ENCODE results near the gene NOP56.
A peak's percentile ranks its signal among the peaks of the same experiment; 100 is the strongest.
"Not testable (repeated sequence)": the region's sequence is repeated elsewhere in the genome, so short reads cannot be mapped to it uniquely, and the experiment has no call there.

The NOP56 gene

GRCh38 chr20:2663364-2663886, 11.0 kb downstream of the NOP56 start:
- Histone ChIP-seq H3K4me3 (ENCODE audit: low read depth, low read length) (peak overlapping the region; percentile 97), H3K36me3 (ENCODE audit: control insufficient read depth, insufficient read depth, low read length) (peaks cover 28% of the 10 kb centered on the region), H3K9ac (ENCODE audit: low read depth, low read length) (peak overlapping the region; percentile 91), H3K4me1 (ENCODE audit: control insufficient read depth, insufficient read depth, low read length) (peaks cover 3% of the 10 kb centered on the region), H3K9me3 (ENCODE audit: control insufficient read depth, insufficient read depth, low read length) (no peaks in the 10 kb centered on the region), H3K27me3 (ENCODE audit: control insufficient read depth, insufficient read depth, low read length) (peaks cover 8% of the 10 kb centered on the region)

- Histone ChIP-seq H3K9ac (ENCODE audit: low read depth, low read length) (peak within 1 kb of the TSS; percentile 91), H3K4me1 (ENCODE audit: control insufficient read depth, insufficient read depth, low read length) (peaks cover 3% of the 10 kb centered on the region), H3K27me3 (ENCODE audit: control insufficient read depth, insufficient read depth, low read length) (peaks cover 13% of the 10 kb centered on the region), H3K36me3 (ENCODE audit: control insufficient read depth, insufficient read depth, low read length) (peaks cover 21% of the 10 kb centered on the region), H3K9me3 (ENCODE audit: control insufficient read depth, insufficient read depth, low read length) (no peaks in the 10 kb centered on the region), H3K4me3 (ENCODE audit: low read depth, low read length) (peak within 1 kb of the TSS; percentile 97)
Observed at GRCh38 chr20:2663887-2664719, 11.7 kb downstream of the NOP56 start, which contains the start of gene IDH3B. TSS of gene IDH3B (minus strand) at chr20:2664216. CDS start at chr20:2664188, 28 bp downstream.

GRCh38 chr20:2671977-2672376, 19.5 kb downstream of the NOP56 start:
- Histone ChIP-seq H3K4me1 (ENCODE audit: control insufficient read depth, insufficient read depth, low read length) (no peaks in the 10 kb centered on the region), H3K27me3 (ENCODE audit: control insufficient read depth, insufficient read depth, low read length) (peaks cover 9% of the 10 kb centered on the region), H3K9me3 (ENCODE audit: control insufficient read depth, insufficient read depth, low read length) (no peaks in the 10 kb centered on the region), H3K9ac (ENCODE audit: low read depth, low read length) (no peak overlapping the region), H3K4me3 (ENCODE audit: low read depth, low read length) (no peak overlapping the region), H3K36me3 (ENCODE audit: control insufficient read depth, insufficient read depth, low read length) (no peaks in the 10 kb centered on the region)

- H3K4me3 ChIP-seq (ENCODE audit: low read depth, low read length), result no peak overlapping the region
- no peak overlapping the region for H3K9ac ChIP-seq (ENCODE audit: low read depth, low read length)
- H3K36me3 ChIP-seq (ENCODE audit: control insufficient read depth, insufficient read depth, low read length), result no peaks in the 10 kb centered on the region
- H3K27me3 ChIP-seq (ENCODE audit: control insufficient read depth, insufficient read depth, low read length), result peaks cover 12% of the 10 kb centered on the region
- no peaks in the 10 kb centered on the region for H3K9me3 ChIP-seq (ENCODE audit: control insufficient read depth, insufficient read depth, low read length)
- H3K4me1 ChIP-seq (ENCODE audit: control insufficient read depth, insufficient read depth, low read length), result no peaks in the 10 kb centered on the region
Observed at GRCh38 chr20:2672446-2672845, 20.0 kb downstream of the NOP56 start.

GRCh38 chr20:2673453-2673852, 21.0 kb downstream of the NOP56 start:
- Histone ChIP-seq H3K4me3 (ENCODE audit: low read depth, low read length) (no peak overlapping the region), H3K9ac (ENCODE audit: low read depth, low read length) (no peak overlapping the region), H3K27me3 (ENCODE audit: control insufficient read depth, insufficient read depth, low read length) (peaks cover 11% of the 10 kb centered on the region), H3K9me3 (ENCODE audit: control insufficient read depth, insufficient read depth, low read length) (no peaks in the 10 kb centered on the region), H3K4me1 (ENCODE audit: control insufficient read depth, insufficient read depth, low read length) (no peaks in the 10 kb centered on the region), H3K36me3 (ENCODE audit: control insufficient read depth, insufficient read depth, low read length) (no peaks in the 10 kb centered on the region)

GRCh38 chr20:2680046-2680445, 27.6 kb downstream of the NOP56 start:
- Histone ChIP-seq H3K9me3 (ENCODE audit: control insufficient read depth, insufficient read depth, low read length) (no peaks in the 10 kb centered on the region), H3K27me3 (ENCODE audit: control insufficient read depth, insufficient read depth, low read length) (peaks cover 13% of the 10 kb centered on the region), H3K4me3 (ENCODE audit: low read depth, low read length) (no peak overlapping the region), H3K9ac (ENCODE audit: low read depth, low read length) (no peak overlapping the region), H3K36me3 (ENCODE audit: control insufficient read depth, insufficient read depth, low read length) (no peaks in the 10 kb centered on the region), H3K4me1 (ENCODE audit: control insufficient read depth, insufficient read depth, low read length) (no peaks in the 10 kb centered on the region)

- H3K9me3 ChIP-seq (ENCODE audit: control insufficient read depth, insufficient read depth, low read length); H3K4me3 ChIP-seq (ENCODE audit: low read depth, low read length); H3K4me1 ChIP-seq (ENCODE audit: control insufficient read depth, insufficient read depth, low read length); H3K36me3 ChIP-seq (ENCODE audit: control insufficient read depth, insufficient read depth, low read length); H3K9ac ChIP-seq (ENCODE audit: low read depth, low read length): not testable (repeated sequence)
- peaks cover 23% of the 10 kb centered on the region for H3K27me3 ChIP-seq (ENCODE audit: control insufficient read depth, insufficient read depth, low read length)
Observed at GRCh38 chr20:2682040-2682439, 29.6 kb downstream of the NOP56 start.

- H3K9ac ChIP-seq (ENCODE audit: low read depth, low read length); H3K4me3 ChIP-seq (ENCODE audit: low read depth, low read length); H3K4me1 ChIP-seq (ENCODE audit: control insufficient read depth, insufficient read depth, low read length); H3K36me3 ChIP-seq (ENCODE audit: control insufficient read depth, insufficient read depth, low read length); H3K9me3 ChIP-seq (ENCODE audit: control insufficient read depth, insufficient read depth, low read length): not testable (repeated sequence)
- peaks cover 31% of the 10 kb centered on the region for H3K27me3 ChIP-seq (ENCODE audit: control insufficient read depth, insufficient read depth, low read length)
Observed at GRCh38 chr20:2684817-2685216, 32.4 kb downstream of the NOP56 start.

- Histone ChIP-seq H3K9ac (ENCODE audit: low read depth, low read length) (no peak overlapping the region), H3K27me3 (ENCODE audit: control insufficient read depth, insufficient read depth, low read length) (peaks cover 53% of the 10 kb centered on the region), H3K4me3 (ENCODE audit: low read depth, low read length) (no peak overlapping the region), H3K4me1 (ENCODE audit: control insufficient read depth, insufficient read depth, low read length) (peaks cover 4% of the 10 kb centered on the region), H3K9me3 (ENCODE audit: control insufficient read depth, insufficient read depth, low read length) (no peaks in the 10 kb centered on the region), H3K36me3 (ENCODE audit: control insufficient read depth, insufficient read depth, low read length) (no peaks in the 10 kb centered on the region)
Observed at GRCh38 chr20:2687514-2687913, 35.1 kb downstream of the NOP56 start.

GRCh38 chr20:2688041-2688591, 35.7 kb downstream of the NOP56 start:
- H3K9me3 ChIP-seq (ENCODE audit: control insufficient read depth, insufficient read depth, low read length), result no peaks in the 10 kb centered on the region
- H3K4me1 ChIP-seq (ENCODE audit: control insufficient read depth, insufficient read depth, low read length), result peaks cover 4% of the 10 kb centered on the region
- H3K36me3 ChIP-seq (ENCODE audit: control insufficient read depth, insufficient read depth, low read length), result no peaks in the 10 kb centered on the region
- peak overlapping the region; percentile 43 for H3K4me3 ChIP-seq (ENCODE audit: low read depth, low read length)
- H3K9ac ChIP-seq (ENCODE audit: low read depth, low read length), result no peak overlapping the region
- H3K27me3 ChIP-seq (ENCODE audit: control insufficient read depth, insufficient read depth, low read length), result peaks cover 53% of the 10 kb centered on the region

- Histone ChIP-seq H3K4me3 (ENCODE audit: low read depth, low read length) (no peak overlapping the region), H3K4me1 (ENCODE audit: control insufficient read depth, insufficient read depth, low read length) (peaks cover 4% of the 10 kb centered on the region), H3K9me3 (ENCODE audit: control insufficient read depth, insufficient read depth, low read length) (no peaks in the 10 kb centered on the region), H3K9ac (ENCODE audit: low read depth, low read length) (no peak overlapping the region), H3K27me3 (ENCODE audit: control insufficient read depth, insufficient read depth, low read length) (peaks cover 71% of the 10 kb centered on the region), H3K36me3 (ENCODE audit: control insufficient read depth, insufficient read depth, low read length) (no peaks in the 10 kb centered on the region)
Observed at GRCh38 chr20:2690213-2690612, 37.8 kb downstream of the NOP56 start.

- no peak overlapping the region for H3K4me3 ChIP-seq (ENCODE audit: low read depth, low read length)
- no peaks in the 10 kb centered on the region for H3K9me3 ChIP-seq (ENCODE audit: control insufficient read depth, insufficient read depth, low read length)
- peaks cover 73% of the 10 kb centered on the region for H3K27me3 ChIP-seq (ENCODE audit: control insufficient read depth, insufficient read depth, low read length)
- no peaks in the 10 kb centered on the region for H3K36me3 ChIP-seq (ENCODE audit: control insufficient read depth, insufficient read depth, low read length)
- H3K9ac ChIP-seq (ENCODE audit: low read depth, low read length), result no peak overlapping the region
- H3K4me1 ChIP-seq (ENCODE audit: control insufficient read depth, insufficient read depth, low read length), result peaks cover 4% of the 10 kb centered on the region
Observed at GRCh38 chr20:2690718-2691117, 38.3 kb downstream of the NOP56 start.

Measured in iPS-15b (cell line).